ENCODE data around the gene BBS7.

The BBS7 gene

DNA sequence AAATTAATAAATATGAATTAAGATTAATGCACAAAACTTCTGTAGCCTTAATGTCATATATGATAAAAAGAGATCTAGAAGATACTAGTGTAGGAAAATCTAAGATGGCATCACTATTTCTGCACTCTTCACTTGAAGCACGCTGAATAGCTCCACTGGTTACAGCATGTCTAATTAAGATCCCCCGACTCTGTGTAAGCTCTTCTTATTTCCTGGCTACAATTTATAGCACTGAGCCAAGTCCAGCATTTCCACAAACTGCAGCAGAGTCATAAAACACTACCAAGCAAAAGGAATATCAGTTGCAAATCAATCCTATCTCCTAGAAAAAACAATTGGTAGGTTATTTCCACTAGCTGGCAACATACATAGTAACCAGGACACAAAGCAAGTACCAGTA lies 45.3 kb downstream of the BBS7 start:
- DNase-seq (ENCODE audit: low read depth) = no peak

DNA sequence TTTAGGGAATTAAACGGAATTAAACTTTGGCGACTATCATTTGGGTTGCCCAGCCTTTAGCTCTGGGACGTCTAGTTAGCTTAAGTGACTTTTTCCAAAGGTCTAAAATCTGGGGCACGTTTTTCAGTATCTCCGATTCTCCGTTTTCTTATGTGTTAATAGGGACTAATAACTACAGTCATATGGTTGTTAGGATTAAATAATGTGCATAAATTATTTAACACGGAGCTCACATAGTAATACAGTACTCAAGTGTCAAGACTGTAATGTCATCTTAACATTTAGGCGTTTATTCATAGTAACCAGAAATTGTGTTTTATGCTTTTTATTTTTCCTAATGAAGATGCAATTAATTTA lies 46.1 kb downstream of the BBS7 start:
- DNase-seq (ENCODE audit: low read depth) = no peak

DNA sequence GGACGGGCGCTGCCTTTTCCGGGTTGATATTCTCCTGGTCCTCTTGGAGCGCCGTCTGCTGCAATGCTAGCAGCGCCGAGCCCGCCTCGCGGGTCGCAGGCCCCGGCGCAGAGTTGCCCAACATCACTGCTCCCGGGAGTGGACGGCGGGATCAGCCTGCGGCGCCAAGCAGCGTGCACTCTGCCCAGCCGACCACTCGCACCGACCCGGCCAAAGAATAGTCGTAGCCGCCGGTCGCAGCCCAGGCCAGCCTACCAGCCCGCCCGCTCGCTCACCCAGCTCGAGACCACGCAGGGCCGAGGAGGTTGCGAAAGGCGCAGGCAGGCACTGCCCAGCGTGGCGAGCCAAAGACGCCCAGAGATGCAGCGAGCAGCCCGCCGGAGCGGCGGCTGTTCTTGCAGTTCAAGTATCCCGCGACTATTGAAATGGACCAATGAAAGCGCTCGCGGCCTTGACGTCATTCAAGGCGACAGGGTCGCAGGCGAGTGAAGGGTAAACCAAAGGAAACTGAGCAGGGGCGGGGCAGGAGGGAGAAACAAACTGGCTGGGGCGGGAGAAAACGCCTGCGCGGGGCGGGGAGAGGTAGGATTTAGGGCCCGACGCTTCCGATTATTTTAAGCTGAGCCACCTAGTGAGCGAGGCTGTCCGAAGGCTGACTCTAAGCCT lies 46.6 kb downstream of the BBS7 start, which contains the start of gene CCNA2:
CCNA2 (minus strand) TSS at position 379 of the 666 bp plus-strand sequence; CDS start at position 124, 255 bp downstream.
- DNase-seq (ENCODE audit: low read depth) = peak; percentile 93

DNA sequence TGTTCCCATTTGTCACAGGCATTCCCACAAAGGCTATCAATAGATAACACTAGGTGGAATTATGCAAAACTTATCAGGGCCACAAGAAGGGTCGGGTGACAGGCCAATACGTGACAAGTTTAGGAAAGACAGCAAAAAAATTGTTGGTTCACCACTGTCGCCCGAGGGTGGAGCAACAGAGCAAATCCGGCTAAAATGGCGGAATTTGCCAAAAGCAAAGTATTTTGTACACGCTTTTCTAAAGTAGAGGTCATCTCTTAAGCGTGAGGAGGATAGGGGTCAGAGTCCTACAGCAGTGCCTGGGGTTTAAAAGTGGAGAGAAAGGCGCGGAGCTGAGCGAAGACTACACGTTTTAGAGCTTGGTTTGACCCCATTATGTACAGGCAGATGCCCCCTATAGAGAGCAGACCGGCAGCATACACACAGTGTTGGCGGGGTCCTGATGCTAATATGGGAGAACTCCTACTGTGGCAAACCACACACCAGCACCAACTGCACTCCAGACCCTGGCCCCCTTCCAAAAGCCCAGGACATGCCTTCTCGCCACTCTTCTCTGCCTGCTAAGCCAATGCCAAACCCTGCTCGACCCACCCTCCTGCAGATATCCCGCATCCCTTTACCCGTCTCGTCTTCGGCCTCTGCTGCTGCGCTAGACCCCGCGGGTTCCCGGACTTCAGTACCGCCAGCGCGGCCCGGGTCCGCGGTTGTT lies 47.3 kb downstream of the BBS7 start:
- DNase-seq (ENCODE audit: low read depth) = no peak

DNA sequence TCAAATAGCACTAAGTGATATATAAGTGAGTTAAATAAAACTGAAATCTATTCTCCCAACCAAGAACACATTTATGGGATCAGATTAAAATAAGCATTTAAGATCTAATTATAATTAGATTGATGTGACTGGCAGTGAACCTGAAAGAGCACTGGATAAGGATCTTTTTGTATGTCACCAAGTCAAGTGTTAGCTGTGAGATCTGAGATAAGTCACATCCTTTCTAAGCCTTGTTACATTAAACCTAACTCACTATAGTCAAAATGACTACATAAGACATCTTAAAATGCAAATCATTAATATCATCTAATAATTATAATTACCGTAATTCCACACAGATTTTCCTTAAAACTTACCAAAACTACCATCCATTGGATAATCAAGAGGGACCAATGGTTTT lies 48.2 kb downstream of the BBS7 start:
- DNase-seq (ENCODE audit: low read depth) = no peak

DNA sequence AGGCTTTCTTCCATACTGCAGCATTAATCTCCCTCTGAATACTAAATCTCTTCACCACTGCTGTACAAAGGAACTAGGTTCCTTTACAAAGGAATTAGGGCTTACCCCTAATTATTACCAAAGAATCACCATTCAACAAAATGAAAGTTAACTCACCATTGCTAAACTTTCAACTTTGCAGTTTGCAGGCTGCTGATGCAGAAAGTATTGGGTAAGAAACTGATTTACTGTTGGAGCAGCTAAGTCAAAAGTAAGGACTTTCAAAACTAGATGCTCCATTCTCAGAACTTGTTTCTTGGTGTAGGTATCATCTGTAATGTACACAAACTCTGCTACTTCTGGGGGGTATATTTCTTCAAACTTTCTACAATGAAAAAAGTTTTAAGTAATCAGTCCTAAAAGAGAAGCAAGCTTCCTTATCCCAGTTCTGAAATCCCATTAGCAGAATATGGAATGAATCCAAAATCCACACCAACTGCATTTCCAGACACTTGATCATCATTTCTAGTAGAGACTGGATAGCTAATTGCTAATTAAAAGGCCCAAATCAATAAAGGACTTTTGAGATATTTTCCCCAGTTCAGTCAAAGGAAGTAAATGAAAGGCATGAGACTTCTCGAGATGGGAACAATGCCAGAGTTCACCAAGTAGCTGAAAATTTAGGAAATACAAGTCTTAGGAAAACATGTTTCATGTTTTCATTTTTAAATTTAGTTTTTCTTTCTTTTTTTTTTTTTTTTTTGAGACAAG lies 50.9 kb downstream of the BBS7 start:
- DNase-seq (ENCODE audit: low read depth) = no peak

DNA sequence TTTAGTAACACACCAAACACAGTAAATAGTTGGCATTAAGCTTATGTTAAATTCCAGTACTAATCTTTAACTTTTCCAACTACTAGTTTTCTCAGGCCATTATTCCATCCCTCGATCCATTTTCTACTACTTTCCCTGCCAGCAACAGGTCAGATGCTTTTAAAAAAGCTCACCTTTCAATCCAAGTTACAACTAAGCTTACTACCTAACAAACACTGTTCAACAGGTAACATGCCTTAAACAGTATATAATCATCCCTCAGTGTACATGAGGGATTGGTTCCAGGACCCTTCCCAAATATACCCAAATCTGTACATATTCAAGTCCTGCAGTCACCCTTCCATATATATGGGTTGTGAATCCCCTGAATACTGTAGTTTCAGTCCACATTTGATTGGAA lies 52.1 kb downstream of the BBS7 start:
- DNase-seq (ENCODE audit: low read depth) = no peak

DNA sequence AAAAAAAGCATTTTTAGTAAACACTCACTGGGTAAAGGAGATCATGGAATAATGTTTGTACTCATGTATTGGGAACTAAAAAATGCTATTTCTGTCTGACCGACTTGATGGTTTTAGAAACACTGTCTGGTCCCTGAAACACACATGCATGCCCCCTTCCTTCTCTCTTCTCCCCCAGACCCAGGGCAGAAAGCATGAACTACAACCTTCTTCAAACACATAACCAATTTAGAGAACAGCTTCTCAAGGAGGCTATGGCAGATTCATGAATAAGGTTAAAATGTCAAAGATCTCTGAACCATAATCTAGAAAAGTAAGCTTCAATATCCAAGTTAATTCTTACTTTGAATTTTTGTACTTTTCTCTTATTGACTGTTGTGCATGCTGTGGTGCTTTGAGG lies 52.6 kb downstream of the BBS7 start:
- DNase-seq (ENCODE audit: low read depth) = no peak

DNA sequence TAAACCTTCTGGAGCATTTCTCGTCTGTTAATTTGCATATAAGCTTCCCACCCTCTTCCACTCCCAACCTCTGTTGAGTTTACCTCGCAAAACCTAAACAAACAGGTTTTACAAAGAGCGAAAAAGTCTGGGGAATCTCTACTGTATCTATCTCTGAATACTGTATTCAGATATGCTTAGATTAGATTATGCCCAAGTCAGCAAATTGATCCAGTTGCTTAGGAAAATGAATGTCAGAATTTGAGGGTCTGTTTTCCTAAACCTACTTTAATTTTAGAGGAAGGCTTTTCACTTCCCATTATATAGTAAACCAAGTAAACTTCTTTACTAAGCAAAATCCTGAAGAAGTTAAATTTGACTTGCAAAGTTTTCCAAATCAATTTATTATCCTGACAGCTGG lies 53.3 kb downstream of the BBS7 start:
- no peak for DNase-seq (ENCODE audit: low read depth)

DNA sequence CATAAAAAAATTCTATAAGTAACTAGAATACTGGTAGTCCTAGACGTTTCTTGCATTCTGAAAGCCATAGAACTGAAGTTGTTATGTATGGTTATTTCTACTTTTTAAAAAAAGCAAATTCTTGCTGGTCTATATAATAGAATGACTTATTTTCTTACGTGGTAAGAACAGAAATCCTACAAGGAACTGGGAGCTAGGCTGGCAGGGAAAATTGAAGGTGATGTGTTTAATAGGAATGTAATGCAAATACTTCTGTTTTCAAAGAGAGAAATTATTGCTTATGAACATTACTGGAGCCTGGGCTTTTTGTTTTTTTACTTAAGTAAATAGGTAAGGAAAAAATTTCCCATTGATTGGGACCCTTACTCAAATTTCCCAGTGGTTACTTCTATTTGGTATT lies 55.5 kb downstream of the BBS7 start:
- DNase-seq (ENCODE audit: low read depth) = no peak

DNA sequence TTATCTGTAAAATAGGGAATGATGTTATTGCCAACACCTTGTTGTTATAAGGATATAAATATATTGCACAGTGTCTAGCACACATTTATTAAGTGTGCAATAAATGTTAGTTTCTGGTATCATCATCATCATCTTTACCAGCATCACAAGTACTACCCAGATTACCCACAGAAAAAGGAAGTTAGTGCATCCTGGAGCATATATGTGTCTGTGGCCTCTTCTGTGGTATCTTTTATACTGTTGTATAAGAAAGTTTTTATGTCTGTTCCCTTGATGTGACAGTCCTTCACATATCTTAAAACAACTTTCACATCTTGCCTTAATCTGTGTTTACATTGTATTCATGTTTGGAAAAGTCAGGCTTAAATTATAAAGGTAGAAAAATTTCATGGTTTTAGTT lies 59.2 kb downstream of the BBS7 start:
- DNase-seq (ENCODE audit: low read depth) = no peak

DNA sequence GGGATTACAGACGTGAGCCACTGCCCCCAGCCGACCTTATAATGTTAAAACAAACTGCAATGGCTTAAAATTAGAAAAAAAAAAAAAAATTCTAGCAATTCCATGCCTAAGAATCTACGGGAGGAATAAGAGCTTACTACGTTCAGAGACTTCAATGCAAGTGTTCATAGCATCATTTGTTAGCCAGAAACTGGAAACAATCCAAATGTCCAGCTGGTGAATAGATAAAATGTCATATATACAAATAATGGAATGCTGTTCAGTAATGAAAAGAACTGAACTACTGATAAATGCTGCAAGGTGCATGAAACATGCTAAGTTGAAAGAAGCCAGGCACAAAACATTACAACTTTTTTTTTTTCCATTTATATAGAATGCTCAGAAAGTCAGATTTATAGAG lies 63.9 kb downstream of the BBS7 start:
- DNase-seq (ENCODE audit: low read depth) = no peak

DNA sequence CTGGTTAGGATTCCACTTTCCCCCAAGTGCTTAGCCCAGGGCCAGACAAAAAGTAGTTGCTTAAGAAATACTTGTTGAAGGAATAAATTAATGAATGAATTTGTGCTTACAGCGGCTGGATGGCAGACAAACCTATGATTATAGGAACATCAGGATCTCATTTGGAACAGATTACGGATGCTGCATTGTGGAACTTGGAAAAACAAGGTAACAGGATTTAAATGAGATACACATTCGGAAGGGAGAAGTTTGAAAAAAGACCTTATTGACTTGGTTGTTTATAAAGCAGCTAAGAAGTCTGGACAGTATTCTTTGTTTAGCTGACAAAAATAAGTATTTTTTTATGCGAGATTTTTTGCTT lies 68.6 kb downstream of the BBS7 start:
- no peak for DNase-seq (ENCODE audit: low read depth)

DNA sequence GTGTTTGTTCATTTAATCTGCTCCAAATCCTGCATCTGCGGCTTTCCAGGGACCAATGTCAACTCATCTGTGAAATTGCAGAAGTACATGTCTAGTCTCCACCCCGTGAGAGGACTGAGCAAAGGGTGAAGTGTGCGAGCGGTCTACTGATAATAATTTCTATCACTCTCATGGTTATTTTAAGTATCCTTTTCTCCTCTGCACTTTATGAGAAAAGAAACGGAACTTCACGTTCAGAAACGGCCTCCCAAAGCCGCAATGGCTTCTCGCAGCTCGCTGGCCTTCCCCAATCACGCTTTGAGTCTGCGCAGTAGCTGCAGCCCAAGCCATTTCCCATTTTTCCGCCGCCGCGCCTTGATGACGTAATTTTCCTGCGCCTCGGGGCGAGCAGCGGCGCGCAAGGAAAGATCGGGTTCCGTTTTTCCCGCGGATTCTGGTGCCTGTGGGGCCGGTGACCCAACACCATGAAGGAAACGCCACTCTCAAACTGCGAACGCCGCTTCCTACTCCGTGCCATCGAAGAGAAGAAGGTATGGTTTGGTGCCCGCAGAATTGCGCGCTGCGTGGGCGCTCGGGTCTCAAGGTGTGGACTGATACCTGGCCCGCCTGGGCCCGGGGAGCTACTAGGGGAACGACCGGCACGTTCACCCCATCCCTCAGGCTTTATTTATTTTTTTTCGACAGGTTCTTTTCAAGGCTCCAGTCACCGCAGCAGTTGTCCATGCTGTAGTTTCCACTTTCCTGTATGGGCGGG lies 69.1 kb downstream of the BBS7 start, which contains the start of gene EXOSC9:
EXOSC9 (plus strand) TSS at position 363 of the 754 bp plus-strand sequence; CDS start at position 465, 102 bp downstream.
- DNase-seq (ENCODE audit: low read depth) = peak; percentile 95

DNA sequence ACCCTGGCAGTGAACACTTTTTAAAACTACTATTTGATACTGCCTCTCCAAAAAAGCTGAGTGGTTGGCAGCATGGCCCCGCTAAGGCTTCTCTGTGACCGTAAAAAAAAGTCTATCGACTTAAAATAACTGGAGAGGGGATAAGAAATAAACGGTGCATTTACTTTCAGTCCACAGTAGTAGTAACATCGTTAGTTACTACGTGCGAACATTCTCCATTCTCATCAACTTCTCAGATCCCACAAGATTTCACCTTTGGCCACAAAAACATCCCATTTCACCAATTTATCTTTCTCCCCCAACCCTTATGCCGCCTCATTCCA lies 69.7 kb downstream of the BBS7 start:
- no peak for DNase-seq (ENCODE audit: low read depth)

DNA sequence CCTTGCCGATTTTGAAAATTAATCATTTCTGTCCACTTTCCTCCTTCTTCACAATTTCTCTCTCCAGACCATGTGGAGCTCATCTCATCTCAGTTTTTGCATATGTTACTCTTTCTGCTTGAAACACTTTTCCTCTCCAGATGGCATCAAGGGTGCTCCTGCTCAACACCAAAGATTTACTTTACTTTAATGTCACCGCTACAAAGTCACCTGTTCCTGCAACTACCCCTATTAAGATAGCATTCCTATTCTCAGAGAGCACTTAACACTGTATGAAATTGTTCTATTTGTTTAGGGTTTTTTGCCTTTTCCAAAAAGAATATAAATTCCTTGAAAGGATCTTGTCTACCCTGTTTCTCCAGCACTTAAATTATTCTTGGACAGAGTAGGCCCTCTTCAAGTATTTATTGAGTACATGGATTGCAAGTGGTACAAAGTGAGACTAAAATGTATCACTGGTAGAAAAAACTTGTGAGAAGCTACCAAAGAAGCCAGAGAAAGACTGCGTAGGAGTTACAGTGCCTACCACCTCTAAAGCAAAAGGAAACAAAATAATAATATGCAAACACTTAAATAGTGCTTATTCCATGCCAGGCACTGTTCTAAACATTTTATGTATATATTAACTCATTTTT lies 70.3 kb downstream of the BBS7 start:
- no peak for DNase-seq (ENCODE audit: low read depth)

DNA sequence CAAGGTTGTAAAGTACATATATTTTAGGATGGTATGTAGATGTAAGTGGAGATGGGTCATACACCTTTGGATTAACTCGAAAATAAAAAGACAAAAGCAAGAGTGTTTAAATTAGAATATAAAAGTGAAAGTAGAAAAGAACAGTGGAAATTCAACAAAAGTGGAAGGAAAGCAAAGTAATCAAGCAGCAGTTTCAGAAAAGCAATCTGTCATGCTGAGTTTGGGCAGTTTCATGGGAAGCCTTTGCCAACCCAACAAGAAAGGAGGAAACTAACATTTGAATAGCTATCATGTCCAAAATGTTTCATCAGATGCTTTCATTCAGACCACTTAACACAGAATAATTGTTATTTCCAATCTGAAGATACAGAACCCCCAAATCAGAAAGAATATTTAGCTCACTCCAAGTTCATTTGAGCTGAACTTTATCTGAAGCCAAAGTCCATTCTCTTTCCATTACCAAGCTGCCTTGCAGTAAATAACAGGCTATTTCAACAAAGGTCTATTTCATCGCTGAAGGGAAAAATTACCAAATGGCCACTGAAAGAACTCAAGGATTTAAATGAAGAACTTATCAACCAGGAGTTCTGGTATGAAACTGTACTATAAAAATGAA lies 71.0 kb downstream of the BBS7 start:
- no peak for DNase-seq (ENCODE audit: low read depth)

DNA sequence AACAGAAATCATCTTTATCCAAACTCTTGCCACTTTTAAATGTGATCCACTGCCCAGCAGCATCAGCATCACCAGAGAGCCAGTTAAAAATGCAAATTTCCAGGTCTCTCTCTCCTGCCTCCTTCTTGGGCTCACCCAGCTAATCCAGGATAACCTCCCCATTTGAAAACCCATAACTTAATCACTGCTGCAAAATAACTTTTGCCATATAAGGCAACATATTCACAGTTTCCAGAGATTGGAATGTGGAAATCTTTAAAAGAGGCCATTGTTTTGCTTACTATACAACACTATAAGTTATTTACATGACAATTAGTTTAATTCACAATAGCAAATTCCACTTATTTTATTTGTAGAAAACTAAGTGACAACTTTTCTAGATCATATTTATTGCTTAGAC lies 74.0 kb downstream of the BBS7 start:
- DNase-seq (ENCODE audit: low read depth) = no peak

DNA sequence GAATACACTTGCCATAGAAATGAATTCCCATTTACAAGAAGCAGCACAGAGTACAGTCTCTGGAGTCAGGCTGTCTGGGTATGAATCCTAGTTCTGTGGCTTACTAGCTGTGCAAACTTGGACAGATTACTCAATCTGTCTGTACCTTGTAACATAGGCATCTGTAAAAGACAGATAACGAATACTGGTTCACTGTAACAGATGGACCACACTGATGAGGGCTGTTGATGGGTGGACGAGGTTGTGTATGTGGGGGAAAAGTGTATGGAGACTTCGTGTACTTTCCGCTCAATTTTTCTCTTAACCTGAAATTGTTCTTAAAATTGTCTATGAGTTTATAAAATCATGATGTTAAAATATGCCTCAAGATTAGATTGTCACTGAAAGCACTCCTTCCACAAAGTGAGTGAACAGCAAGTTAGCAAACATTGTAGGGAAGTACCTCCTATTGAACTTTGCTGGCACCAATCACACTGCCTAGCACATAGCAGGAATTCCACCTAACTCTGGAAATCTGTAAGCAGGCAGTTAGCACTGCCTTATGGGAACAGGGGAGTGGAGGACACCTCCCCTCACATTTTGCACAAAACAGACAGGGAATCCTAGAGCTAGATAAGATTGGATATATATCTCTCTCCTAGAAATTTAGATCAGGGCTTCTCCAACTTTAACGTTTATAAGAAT lies 75.6 kb downstream of the BBS7 start:
- no peak for DNase-seq (ENCODE audit: low read depth)

DNA sequence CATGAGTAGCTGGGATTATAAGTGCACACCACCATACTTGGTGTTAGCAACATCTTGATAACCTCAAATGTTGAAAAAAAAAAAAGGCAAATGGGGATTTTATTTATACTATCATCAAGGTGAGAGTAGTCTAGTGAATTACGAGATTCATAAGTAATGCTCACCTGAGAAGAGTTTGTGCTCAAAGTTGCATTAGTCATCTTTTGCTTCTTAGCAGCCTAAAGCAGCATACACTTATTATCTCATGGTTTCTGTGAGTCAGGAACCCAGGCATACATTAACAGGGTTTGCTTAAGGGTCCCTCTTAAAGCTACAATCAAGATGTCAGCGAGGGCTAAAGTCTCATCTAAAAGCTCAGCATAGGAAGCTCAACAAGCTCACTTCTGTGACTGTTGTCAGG lies 77.3 kb downstream of the BBS7 start:
- DNase-seq (ENCODE audit: low read depth) = no peak

DNA sequence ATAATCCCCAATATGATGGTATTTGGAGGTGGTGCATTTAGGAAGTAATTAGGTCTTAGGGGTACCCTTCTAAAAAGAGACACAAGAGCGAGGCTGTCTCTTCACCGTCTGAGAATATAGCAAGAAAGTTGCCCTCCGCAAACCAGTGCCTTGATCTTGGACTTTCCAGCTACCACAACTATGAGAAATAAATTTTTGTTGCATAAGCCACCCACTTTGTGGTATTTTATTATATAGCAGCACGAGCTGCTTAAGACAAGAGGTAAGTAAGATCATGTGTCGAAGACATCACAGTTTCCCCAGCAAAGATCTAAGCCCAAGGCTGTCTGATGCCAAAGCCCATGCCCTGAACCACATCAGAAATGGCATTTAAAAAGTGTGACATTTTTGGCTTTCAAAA lies 78.8 kb downstream of the BBS7 start:
- DNase-seq (ENCODE audit: low read depth) = no peak

All from activated T-cell treated with anti-CD3 and anti-CD28 coated beads for 1 hour (primary cell).